ENCODE measurements around the gene NARF. TPM values are rescaled to one million over a fixed set of nuclear protein-coding genes. Genes with fewer than 3 reads are reported as not detected.
"Not testable (repeated sequence)": the region's sequence is repeated elsewhere in the genome, so short reads cannot be mapped to it uniquely, and the experiment has no call there.

Gene NARF
- total RNA-seq, 2 donors from 2014 or later, result 86.2 to 94.4 TPM

GRCh38 chr17:82495844-82496528 lies 37.4 kb downstream of the NARF start:
- ATAC-seq (no peak), DNase-seq (no peak)
- Mint-ChIP-seq H3K4me1 (peaks cover 11% of the 10 kb centered on the region), H3K27ac (no peak overlapping the region), H3K36me3 (ENCODE audit: low read depth) (no peaks in the 10 kb centered on the region), H3K27me3 (no peaks in the 10 kb centered on the region), H3K4me3 (peak overlapping the region; percentile 88)
- H3K9me3 ChIP-seq (ENCODE audit: control insufficient read depth, low read length, poor library complexity, severe bottlenecking), result no peaks in the 10 kb centered on the region

GRCh38 chr17:82496529-82497434 lies 38.2 kb downstream of the NARF start:
- H3K27ac Mint-ChIP-seq, result no peak overlapping the region
- H3K4me1 Mint-ChIP-seq, result peaks cover 11% of the 10 kb centered on the region
- DNase-seq (peak; percentile 78 to 86 (median 78)), ATAC-seq (peak; percentile 78)
- no peaks in the 10 kb centered on the region for H3K9me3 ChIP-seq (ENCODE audit: control insufficient read depth, low read length, poor library complexity, severe bottlenecking)
- no peaks in the 10 kb centered on the region for H3K27me3 Mint-ChIP-seq
- H3K36me3 Mint-ChIP-seq (ENCODE audit: low read depth), result no peaks in the 10 kb centered on the region
- H3K4me3 Mint-ChIP-seq, result peak overlapping the region; percentile 88

- Mint-ChIP-seq H3K36me3 (ENCODE audit: low read depth) (no peaks in the 10 kb centered on the region), H3K4me1 (peaks cover 11% of the 10 kb centered on the region), H3K27me3 (no peaks in the 10 kb centered on the region), H3K4me3 (peak overlapping the region; percentile 88), H3K27ac (peak overlapping the region; percentile 39)
- H3K9me3 ChIP-seq (ENCODE audit: control insufficient read depth, low read length, poor library complexity, severe bottlenecking), result no peaks in the 10 kb centered on the region
- ATAC-seq (peak; percentile 48), DNase-seq (peak; percentile 22 to 47 (median 43))
Observed at GRCh38 chr17:82497483-82498405, 39.2 kb downstream of the NARF start.

GRCh38 chr17:82502207-82502606 lies 43.7 kb downstream of the NARF start:
- peaks cover 3% of the 10 kb centered on the region for H3K4me1 Mint-ChIP-seq
- H3K27me3 Mint-ChIP-seq, result no peaks in the 10 kb centered on the region
- no peaks in the 10 kb centered on the region for H3K36me3 Mint-ChIP-seq (ENCODE audit: low read depth)
- DNase-seq, result no peak
- H3K9me3 ChIP-seq (ENCODE audit: control insufficient read depth, low read length, poor library complexity, severe bottlenecking), result no peaks in the 10 kb centered on the region
- ATAC-seq, result no peak
- H3K4me3 Mint-ChIP-seq, result no peak overlapping the region
- no peak overlapping the region for H3K27ac Mint-ChIP-seq

GRCh38 chr17:82503094-82503727 lies 44.7 kb downstream of the NARF start:
- no peaks in the 10 kb centered on the region for H3K36me3 Mint-ChIP-seq (ENCODE audit: low read depth)
- no peak overlapping the region for H3K4me3 Mint-ChIP-seq
- H3K27ac Mint-ChIP-seq, result no peak overlapping the region
- H3K27me3 Mint-ChIP-seq, result no peaks in the 10 kb centered on the region
- no peaks in the 10 kb centered on the region for H3K4me1 Mint-ChIP-seq
- no peak for DNase-seq
- H3K9me3 ChIP-seq (ENCODE audit: control insufficient read depth, low read length, poor library complexity, severe bottlenecking), result no peaks in the 10 kb centered on the region
- ATAC-seq, result no peak

GRCh38 chr17:82503728-82504308 lies 45.3 kb downstream of the NARF start:
- DNase-seq (no peak), ATAC-seq (no peak)
- Mint-ChIP-seq H3K27ac (no peak overlapping the region), H3K4me1 (no peaks in the 10 kb centered on the region), H3K36me3 (ENCODE audit: low read depth) (no peaks in the 10 kb centered on the region), H3K27me3 (no peaks in the 10 kb centered on the region), H3K4me3 (no peak overlapping the region)
- no peaks in the 10 kb centered on the region for H3K9me3 ChIP-seq (ENCODE audit: control insufficient read depth, low read length, poor library complexity, severe bottlenecking)

- no peak for DNase-seq
- no peaks in the 10 kb centered on the region for H3K27me3 Mint-ChIP-seq
- ATAC-seq, result no peak
- no peak overlapping the region for H3K27ac Mint-ChIP-seq
- no peaks in the 10 kb centered on the region for H3K4me1 Mint-ChIP-seq
- H3K9me3 ChIP-seq (ENCODE audit: control insufficient read depth, low read length, poor library complexity, severe bottlenecking), result no peaks in the 10 kb centered on the region
- no peak overlapping the region for H3K4me3 Mint-ChIP-seq
- no peaks in the 10 kb centered on the region for H3K36me3 Mint-ChIP-seq (ENCODE audit: low read depth)
Observed at GRCh38 chr17:82505296-82505695, 46.8 kb downstream of the NARF start.

- not testable (repeated sequence) for H3K36me3 Mint-ChIP-seq (ENCODE audit: low read depth); H3K27me3 Mint-ChIP-seq; H3K4me3 Mint-ChIP-seq; H3K4me1 Mint-ChIP-seq; DNase-seq; H3K9me3 ChIP-seq (ENCODE audit: control insufficient read depth, low read length, poor library complexity, severe bottlenecking)
- ATAC-seq, result peak; percentile 42
- H3K27ac Mint-ChIP-seq, result peak overlapping the region; percentile 14
Observed at GRCh38 chr17:82506402-82506801, 47.9 kb downstream of the NARF start.

- no peak for ATAC-seq
- Mint-ChIP-seq H3K27me3 (no peaks in the 10 kb centered on the region), H3K27ac (no peak overlapping the region), H3K4me3 (no peak overlapping the region), H3K4me1 (peaks cover 3% of the 10 kb centered on the region), H3K36me3 (ENCODE audit: low read depth) (no peaks in the 10 kb centered on the region)
- H3K9me3 ChIP-seq (ENCODE audit: control insufficient read depth, low read length, poor library complexity, severe bottlenecking), result no peaks in the 10 kb centered on the region
- DNase-seq, result no peak
Observed at GRCh38 chr17:82507631-82508175, 49.2 kb downstream of the NARF start.

GRCh38 chr17:82511642-82512041 lies 53.1 kb downstream of the NARF start:
- H3K27ac Mint-ChIP-seq; ATAC-seq; DNase-seq; H3K36me3 Mint-ChIP-seq (ENCODE audit: low read depth); H3K4me3 Mint-ChIP-seq; H3K9me3 ChIP-seq (ENCODE audit: control insufficient read depth, low read length, poor library complexity, severe bottlenecking); H3K4me1 Mint-ChIP-seq; H3K27me3 Mint-ChIP-seq: not testable (repeated sequence)

GRCh38 chr17:82513864-82514263 lies 55.3 kb downstream of the NARF start:
- not testable (repeated sequence) for H3K4me1 Mint-ChIP-seq; H3K27ac Mint-ChIP-seq; ATAC-seq; H3K36me3 Mint-ChIP-seq (ENCODE audit: low read depth); H3K27me3 Mint-ChIP-seq; DNase-seq; H3K9me3 ChIP-seq (ENCODE audit: control insufficient read depth, low read length, poor library complexity, severe bottlenecking); H3K4me3 Mint-ChIP-seq

- no peaks in the 10 kb centered on the region for H3K27me3 Mint-ChIP-seq
- ATAC-seq (no peak), DNase-seq (no peak)
- no peaks in the 10 kb centered on the region for H3K9me3 ChIP-seq (ENCODE audit: control insufficient read depth, low read length, poor library complexity, severe bottlenecking)
- H3K4me3 Mint-ChIP-seq, result no peak overlapping the region
- H3K36me3 Mint-ChIP-seq (ENCODE audit: low read depth), result peaks cover 2% of the 10 kb centered on the region
- no peak overlapping the region for H3K27ac Mint-ChIP-seq
- H3K4me1 Mint-ChIP-seq, result peaks cover 15% of the 10 kb centered on the region
Observed at GRCh38 chr17:82517230-82517865, 58.8 kb downstream of the NARF start.
